OCI-LY1 (cell line): ENCODE results near the gene PPP4R3B.
"Not testable (repeated sequence)": the region's sequence is repeated elsewhere in the genome, so short reads cannot be mapped to it uniquely, and the experiment has no call there.

Source experiments
- H2AFZ ChIP-seq: fragments of 200-600 bp; sonication (generic), shearing (Covaris generic); 2 replicates; pipeline ENCODE4 v1.6.0; 2014; ENCODE audit warnings: antibody characterized with exemption, mild to moderate bottlenecking, low read length
- H3F3A ChIP-seq: fragments of 200-600 bp; sonication (generic), shearing (Covaris generic); 2 replicates; pipeline ENCODE4 v1.6.0; 2014; ENCODE audit warnings: mild to moderate bottlenecking, antibody characterized with exemption, low read length, moderate library complexity; ENCODE audit not compliant: insufficient read depth
- H3K27ac ChIP-seq: fragments of 200-600 bp; sonication (generic); 2 replicates; pipeline ENCODE4 v1.5.1; 2014; ENCODE audit warnings: low read length, mixed run types, mild to moderate bottlenecking, low read depth; ENCODE audit not compliant: poor library complexity, severe bottlenecking
- H3K27me3 ChIP-seq: fragments of 200-600 bp; sonication (generic); 2 replicates; pipeline ENCODE4 v1.6.0; 2014; ENCODE audit warnings: antibody characterized with exemption, mild to moderate bottlenecking, low read length, moderate library complexity; ENCODE audit not compliant: insufficient read depth
- H3K36me3 ChIP-seq: fragments of 200-600 bp; sonication (generic); 2 replicates; pipeline ENCODE4 v1.6.1; 2014; ENCODE audit warnings: mild to moderate bottlenecking, antibody characterized with exemption, low read length, moderate library complexity, mixed read lengths; ENCODE audit not compliant: insufficient read depth
- H3K4me1 ChIP-seq: fragments of 200-600 bp; sonication (generic); 2 replicates; pipeline ENCODE4 v1.5.1; 2014; ENCODE audit warnings: mild to moderate bottlenecking, low read length, moderate library complexity; ENCODE audit not compliant: insufficient read depth, severe bottlenecking
- H3K4me2 ChIP-seq: fragments of 200-600 bp; sonication (generic), shearing (Covaris generic); 2 replicates; pipeline ENCODE4 v1.6.1; 2014; ENCODE audit warnings: low read length
- H3K4me3 ChIP-seq: fragments of 200-600 bp; sonication (generic); 2 replicates; pipeline ENCODE4 v1.5.1; 2014; ENCODE audit warnings: low read length, low read depth, mild to moderate bottlenecking, mixed read lengths; ENCODE audit not compliant: poor library complexity, severe bottlenecking
- H3K79me2 ChIP-seq: fragments of 200-600 bp; shearing (Covaris generic); 2 replicates; pipeline ENCODE4 v1.6.1; 2016; ENCODE audit warnings: mixed run types, low read length, mixed read lengths; ENCODE audit not compliant: insufficient read depth
- H3K9ac ChIP-seq: fragments of 200-600 bp; sonication (generic), shearing (Covaris generic); 2 replicates; pipeline ENCODE4 v1.6.1; 2014; ENCODE audit warnings: mild to moderate bottlenecking, low read length, mixed read lengths
- H3K9me2 ChIP-seq: fragments of 200-600 bp; sonication (generic), shearing (Covaris generic); 2 replicates; pipeline ENCODE4 v1.6.1; 2014; ENCODE audit warnings: low read depth, mild to moderate bottlenecking, low read length, mixed read lengths
- H3K9me3 ChIP-seq: fragments of 200-600 bp; shearing (Covaris generic); 2 replicates; pipeline ENCODE4 v1.6.1; 2014; ENCODE audit warnings: low read length, mixed read lengths
- H4K20me1 ChIP-seq: fragments of 200-600 bp; sonication (generic), shearing (Covaris generic); 2 replicates; pipeline ENCODE4 v1.6.0; 2016; ENCODE audit warnings: mild to moderate bottlenecking, low read length; ENCODE audit not compliant: insufficient read depth
- EZH2 ChIP-seq: fragments of 200-600 bp; sonication (generic), shearing (Covaris generic); IDR thresholded peaks from 2 replicates; pipeline ENCODE4 v1.8.0; 2017; ENCODE audit warnings: borderline replicate concordance, mixed run types, mild to moderate bottlenecking, antibody characterized with exemption, low read length, moderate library complexity, mixed read lengths
- TF ChIP-seq, protein P1 (sequence below): fragments of 200-600 bp; sonication (generic), shearing (Covaris generic); IDR thresholded peaks from 2 replicates; pipeline ENCODE4 v1.5.1; 2017; ENCODE audit warnings: mild to moderate bottlenecking, antibody characterized with exemption, low read length, moderate library complexity, mixed read lengths

Gene PPP4R3B

DNA sequence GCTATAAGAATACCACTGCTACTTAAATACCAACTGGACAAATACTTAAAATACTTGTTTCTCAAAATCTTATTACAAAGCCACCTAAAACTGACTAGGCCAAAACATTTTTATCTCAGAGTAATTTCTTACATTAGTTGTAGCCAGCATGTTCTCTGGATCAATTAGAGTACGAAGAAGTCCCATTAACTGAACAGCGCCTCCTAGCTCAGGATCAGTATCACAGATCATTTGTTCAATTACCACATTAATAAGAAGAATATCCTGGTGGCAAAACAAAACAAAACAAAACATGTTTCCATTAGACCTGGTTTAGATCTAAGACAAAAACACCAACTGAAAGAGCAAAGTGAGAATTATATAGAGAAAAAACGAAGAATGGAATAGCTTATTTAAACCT is 36.0 kb downstream of the PPP4R3B start:
- TF ChIP-seq EZH2: no peak
- TF ChIP-seq, protein P1, sequence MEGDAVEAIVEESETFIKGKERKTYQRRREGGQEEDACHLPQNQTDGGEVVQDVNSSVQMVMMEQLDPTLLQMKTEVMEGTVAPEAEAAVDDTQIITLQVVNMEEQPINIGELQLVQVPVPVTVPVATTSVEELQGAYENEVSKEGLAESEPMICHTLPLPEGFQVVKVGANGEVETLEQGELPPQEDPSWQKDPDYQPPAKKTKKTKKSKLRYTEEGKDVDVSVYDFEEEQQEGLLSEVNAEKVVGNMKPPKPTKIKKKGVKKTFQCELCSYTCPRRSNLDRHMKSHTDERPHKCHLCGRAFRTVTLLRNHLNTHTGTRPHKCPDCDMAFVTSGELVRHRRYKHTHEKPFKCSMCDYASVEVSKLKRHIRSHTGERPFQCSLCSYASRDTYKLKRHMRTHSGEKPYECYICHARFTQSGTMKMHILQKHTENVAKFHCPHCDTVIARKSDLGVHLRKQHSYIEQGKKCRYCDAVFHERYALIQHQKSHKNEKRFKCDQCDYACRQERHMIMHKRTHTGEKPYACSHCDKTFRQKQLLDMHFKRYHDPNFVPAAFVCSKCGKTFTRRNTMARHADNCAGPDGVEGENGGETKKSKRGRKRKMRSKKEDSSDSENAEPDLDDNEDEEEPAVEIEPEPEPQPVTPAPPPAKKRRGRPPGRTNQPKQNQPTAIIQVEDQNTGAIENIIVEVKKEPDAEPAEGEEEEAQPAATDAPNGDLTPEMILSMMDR: peak; percentile 44
- Histone ChIP-seq H3K4me1 (no peaks in the 10 kb centered on the region), H3K79me2 (peaks cover 1% of the 10 kb centered on the region; the same call in 1 of the 2 replicates), H4K20me1 (no peaks in the 10 kb centered on the region), H3K9ac (no peak overlapping the region), H3K9me3 (no peaks in the 10 kb centered on the region), H3F3A (no peaks in the 10 kb centered on the region; the same call in none of the 2 replicates), H3K9me2 (no peaks in the 10 kb centered on the region), H3K36me3 (peaks cover 85% of the 10 kb centered on the region), H2AFZ (no peak overlapping the region), H3K27ac (no peak overlapping the region), H3K27me3 (no peaks in the 10 kb centered on the region), H3K4me3 (no peak overlapping the region), H3K4me2 (no peak overlapping the region)

DNA sequence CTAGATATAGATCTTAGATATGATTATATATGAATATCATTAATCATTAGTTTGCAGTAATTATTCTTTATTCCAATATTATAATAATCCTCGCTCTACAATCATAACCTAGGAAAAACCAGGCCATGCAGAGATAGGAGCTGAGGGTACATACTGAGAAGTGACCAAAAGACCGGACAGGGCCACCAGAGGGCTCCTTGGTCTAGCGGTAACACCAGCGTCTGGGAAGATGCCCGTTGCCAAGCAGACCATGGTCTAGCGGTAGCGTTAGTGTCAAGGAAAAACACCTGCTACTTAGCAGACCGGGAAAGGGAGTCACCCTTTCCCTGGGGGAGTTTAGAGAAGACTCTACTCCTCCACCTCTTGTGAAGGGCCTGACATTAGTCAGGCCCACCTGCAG is 48.4 kb downstream of the PPP4R3B start:
- H3K4me3 ChIP-seq, H3K4me2 ChIP-seq, H3K9me3 ChIP-seq, H3F3A ChIP-seq, H3K9ac ChIP-seq, H3K27me3 ChIP-seq, H3K9me2 ChIP-seq, H3K79me2 ChIP-seq, H2AFZ ChIP-seq, H3K27ac ChIP-seq, H4K20me1 ChIP-seq, H3K4me1 ChIP-seq: not testable (repeated sequence)
- peaks cover 57% of the 10 kb centered on the region for H3K36me3 ChIP-seq

DNA sequence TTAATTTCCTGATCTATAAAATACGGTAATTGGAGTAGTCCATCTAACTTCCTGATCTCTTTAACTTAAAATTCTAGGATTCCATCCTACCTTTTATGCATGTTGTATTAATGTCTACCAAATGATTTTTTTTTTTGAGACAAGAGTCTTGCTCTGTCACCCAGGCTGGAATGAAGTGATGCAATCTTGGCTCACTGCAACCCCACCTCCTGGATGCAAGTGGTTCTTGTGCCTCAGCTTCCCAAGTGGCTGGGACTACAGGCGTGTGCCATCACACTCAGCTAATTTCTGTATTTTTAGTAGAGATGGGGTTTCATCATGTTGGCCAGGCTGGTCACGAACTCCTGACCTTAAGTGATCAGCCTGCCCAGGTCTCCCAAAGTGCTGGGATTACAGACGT is 50.1 kb downstream of the PPP4R3B start:
- no peak overlapping the region for H3K4me3 ChIP-seq
- no peaks in the 10 kb centered on the region for H3K79me2 ChIP-seq
- no peak overlapping the region for H3K27ac ChIP-seq
- peaks cover 63% of the 10 kb centered on the region for H3K36me3 ChIP-seq
- no peaks in the 10 kb centered on the region for H3F3A ChIP-seq
- no peak overlapping the region for H3K4me2 ChIP-seq
- H3K9ac ChIP-seq: no peak overlapping the region
- peaks cover 6% of the 10 kb centered on the region; the same call in 1 of the 2 replicates for H3K9me3 ChIP-seq
- no peaks in the 10 kb centered on the region for H3K9me2 ChIP-seq
- H2AFZ ChIP-seq: no peak overlapping the region
- TF ChIP-seq, protein P1: no peak
- TF ChIP-seq EZH2: no peak
- no peaks in the 10 kb centered on the region for H3K4me1 ChIP-seq
- H3K27me3 ChIP-seq: no peaks in the 10 kb centered on the region
- no peaks in the 10 kb centered on the region for H4K20me1 ChIP-seq

DNA sequence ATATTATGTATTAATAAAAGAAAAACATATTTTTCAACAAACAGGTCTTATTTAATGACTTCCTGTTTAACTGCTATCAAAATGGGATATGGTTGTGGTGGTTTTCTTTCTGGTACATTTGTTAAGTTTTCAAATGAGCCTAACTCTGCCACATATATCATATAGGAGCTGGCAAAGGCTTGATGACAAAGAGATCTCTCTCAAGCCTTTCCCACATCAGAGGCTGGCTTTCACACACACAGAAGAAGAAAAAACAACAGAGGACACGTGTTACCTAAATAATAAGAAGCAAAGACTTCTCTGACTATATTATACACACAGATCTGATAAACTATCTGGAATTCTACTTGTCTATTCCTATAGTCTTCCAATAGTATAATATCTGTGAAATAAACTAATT is 51.8 kb downstream of the PPP4R3B start:
- H3K27ac ChIP-seq: no peak overlapping the region
- no peaks in the 10 kb centered on the region for H3K4me1 ChIP-seq
- H3K79me2 ChIP-seq: no peaks in the 10 kb centered on the region
- TF ChIP-seq, protein P1: no peak
- no peak for TF ChIP-seq EZH2
- no peak overlapping the region for H2AFZ ChIP-seq
- no peaks in the 10 kb centered on the region for H3K9me2 ChIP-seq
- H3K27me3 ChIP-seq: no peaks in the 10 kb centered on the region
- no peaks in the 10 kb centered on the region for H4K20me1 ChIP-seq
- H3K36me3 ChIP-seq: peaks cover 75% of the 10 kb centered on the region
- no peaks in the 10 kb centered on the region for H3F3A ChIP-seq
- no peak overlapping the region for H3K9ac ChIP-seq
- H3K4me3 ChIP-seq: no peak overlapping the region
- peaks cover 15% of the 10 kb centered on the region for H3K9me3 ChIP-seq
- H3K4me2 ChIP-seq: no peak overlapping the region
